Activated T-helper 17 cell treated with anti-CD3 and anti-CD28 coated beads, Interleukin-2, amount 50 U/mL, for 72 hours (primary cell): Measurements from ENCODE around the gene MIX23. TPM values are rescaled to one million over a fixed set of nuclear protein-coding genes. Genes with fewer than 3 reads are reported as not detected.

Source experiments
- ATAC-seq: fragments of 150-1000 bp; cut with Tn5 transposase; replicated peaks from 2 replicates; pipeline ENCODE4 v1.10.0; 2021; ENCODE audit warnings: mild to moderate bottlenecking, moderate library complexity
- H3K27ac Mint-ChIP-seq: one replicate; pipeline ENCODE4 v1.8.0; 2022; ENCODE audit warnings: mixed read lengths
- H3K27me3 Mint-ChIP-seq: one replicate; pipeline ENCODE4 v1.8.0; 2022; ENCODE audit warnings: mixed read lengths
- H3K36me3 Mint-ChIP-seq: one replicate; pipeline ENCODE4 v1.8.0; 2022; ENCODE audit warnings: low read depth, mild to moderate bottlenecking, mixed read lengths
- H3K4me1 Mint-ChIP-seq: one replicate; pipeline ENCODE4 v1.8.0; 2022; ENCODE audit warnings: mixed read lengths
- H3K4me3 Mint-ChIP-seq: one replicate; pipeline ENCODE4 v1.8.0; 2022; ENCODE audit warnings: mild to moderate bottlenecking, mixed read lengths
- H3K9me3 Mint-ChIP-seq: one replicate; pipeline ENCODE4 v1.8.0; 2022; ENCODE audit warnings: mixed read lengths
- total RNA-seq, 2 donors: library from RNA; stranded (reverse); gene quantifications; one replicate each; pipeline ENCODE4 v1.2.3, GENCODE V29; 2022

The MIX23 gene
- total RNA-seq, 2 donors from 2014 or later: 59.7 to 97.8 TPM

DNA sequence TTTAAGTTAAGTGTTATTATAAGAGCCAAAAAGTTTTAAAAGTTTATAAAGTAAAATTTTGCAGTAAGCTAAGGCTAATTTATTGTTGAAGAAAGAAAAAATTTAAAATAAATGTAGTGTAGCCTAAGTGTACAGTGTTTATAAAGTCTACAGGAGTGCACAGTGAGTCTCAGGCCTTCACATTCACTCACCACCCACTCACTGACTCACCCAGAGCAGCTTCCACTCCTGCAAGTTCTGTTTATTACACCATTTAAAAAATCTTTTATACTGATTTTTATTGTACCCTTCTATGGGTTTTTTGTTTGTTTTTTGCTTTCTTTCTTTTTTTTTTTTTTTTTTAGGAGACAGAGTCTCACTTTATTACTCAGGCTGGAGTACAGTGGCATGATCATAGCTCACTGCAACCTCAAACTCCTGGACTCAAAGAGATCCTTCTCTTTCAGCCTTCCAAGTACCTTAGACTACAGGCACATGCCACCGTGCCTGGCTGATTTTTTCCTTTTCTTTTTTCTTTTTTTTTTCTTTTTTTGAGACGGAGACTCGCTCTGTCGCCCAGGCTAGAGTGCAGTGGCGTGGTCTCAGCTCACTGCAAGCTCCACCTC is 32.1 kb downstream of the MIX23 start:
- no peak overlapping the region for H3K27ac Mint-ChIP-seq
- H3K4me1 Mint-ChIP-seq: no peaks in the 10 kb centered on the region
- no peaks in the 10 kb centered on the region for H3K9me3 Mint-ChIP-seq
- no peaks in the 10 kb centered on the region for H3K36me3 Mint-ChIP-seq
- peak; percentile 55 for ATAC-seq
- no peaks in the 10 kb centered on the region for H3K27me3 Mint-ChIP-seq
- no peak overlapping the region for H3K4me3 Mint-ChIP-seq

DNA sequence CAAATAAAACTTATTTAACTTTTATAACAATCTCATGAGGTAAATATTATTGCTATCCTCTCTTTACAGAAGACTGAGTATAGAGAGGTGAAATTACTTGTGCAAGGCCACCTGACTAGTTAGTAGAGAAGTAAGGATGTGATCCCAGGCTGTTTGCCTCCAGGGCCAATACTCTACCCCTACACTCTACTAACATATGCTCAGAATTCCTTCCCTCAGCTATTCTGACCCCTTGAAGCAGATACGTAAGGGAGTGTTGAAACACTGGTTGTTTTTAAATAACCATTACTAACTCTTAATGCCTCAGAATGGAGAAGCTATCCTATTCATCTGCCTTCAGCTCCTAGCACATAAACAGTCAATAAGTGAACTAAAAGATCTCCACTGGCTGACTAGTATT is 33.9 kb downstream of the MIX23 start:
- H3K4me1 Mint-ChIP-seq: no peaks in the 10 kb centered on the region
- no peak for ATAC-seq
- H3K27ac Mint-ChIP-seq: no peak overlapping the region
- H3K4me3 Mint-ChIP-seq: no peak overlapping the region
- H3K9me3 Mint-ChIP-seq: no peaks in the 10 kb centered on the region
- H3K36me3 Mint-ChIP-seq: no peaks in the 10 kb centered on the region
- H3K27me3 Mint-ChIP-seq: no peaks in the 10 kb centered on the region

DNA sequence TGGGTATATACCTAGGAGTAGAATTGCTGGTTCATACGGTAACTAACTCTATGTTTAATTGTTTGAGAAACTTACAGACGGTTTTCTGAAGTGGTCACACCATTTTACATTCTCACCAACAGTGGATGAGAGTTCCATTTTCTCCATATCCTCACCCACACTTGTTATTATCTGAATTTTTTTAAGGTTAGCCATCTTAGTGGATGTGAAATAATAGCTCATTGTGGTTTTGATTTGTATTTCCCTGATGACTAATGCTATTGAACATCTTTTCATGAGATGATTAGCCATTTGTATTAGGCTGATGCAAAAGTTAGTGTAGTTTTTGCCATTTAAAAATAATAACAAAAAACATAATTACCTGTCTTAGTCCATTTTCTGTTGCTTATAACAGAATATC is 39.4 kb downstream of the MIX23 start:
- Mint-ChIP-seq H3K4me1 (no peaks in the 10 kb centered on the region), H3K27me3 (no peaks in the 10 kb centered on the region), H3K36me3 (no peaks in the 10 kb centered on the region), H3K4me3 (no peak overlapping the region), H3K27ac (no peak overlapping the region), H3K9me3 (no peaks in the 10 kb centered on the region)
- no peak for ATAC-seq

DNA sequence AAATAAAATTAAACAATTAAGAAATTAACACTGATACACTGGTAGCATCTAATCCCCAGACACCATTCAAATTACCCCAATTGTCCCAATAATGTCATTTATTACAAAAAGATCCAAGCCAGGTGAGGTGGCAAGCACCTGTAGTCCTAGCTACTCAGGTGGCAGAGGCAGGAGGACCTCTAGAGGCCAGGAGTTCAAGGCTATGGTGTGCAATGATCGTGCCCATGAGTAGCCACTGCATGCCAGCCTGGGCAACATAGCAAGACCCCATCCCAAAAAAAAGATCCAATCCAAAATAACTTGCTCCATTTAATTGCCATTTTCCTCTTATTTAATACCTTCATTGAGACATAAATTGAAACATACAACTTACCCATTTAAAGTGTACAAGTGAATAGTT is 40.2 kb downstream of the MIX23 start:
- H3K27me3 Mint-ChIP-seq: no peaks in the 10 kb centered on the region
- no peaks in the 10 kb centered on the region for H3K9me3 Mint-ChIP-seq
- H3K4me1 Mint-ChIP-seq: no peaks in the 10 kb centered on the region
- H3K4me3 Mint-ChIP-seq: no peak overlapping the region
- H3K27ac Mint-ChIP-seq: no peak overlapping the region
- H3K36me3 Mint-ChIP-seq: no peaks in the 10 kb centered on the region
- no peak for ATAC-seq

DNA sequence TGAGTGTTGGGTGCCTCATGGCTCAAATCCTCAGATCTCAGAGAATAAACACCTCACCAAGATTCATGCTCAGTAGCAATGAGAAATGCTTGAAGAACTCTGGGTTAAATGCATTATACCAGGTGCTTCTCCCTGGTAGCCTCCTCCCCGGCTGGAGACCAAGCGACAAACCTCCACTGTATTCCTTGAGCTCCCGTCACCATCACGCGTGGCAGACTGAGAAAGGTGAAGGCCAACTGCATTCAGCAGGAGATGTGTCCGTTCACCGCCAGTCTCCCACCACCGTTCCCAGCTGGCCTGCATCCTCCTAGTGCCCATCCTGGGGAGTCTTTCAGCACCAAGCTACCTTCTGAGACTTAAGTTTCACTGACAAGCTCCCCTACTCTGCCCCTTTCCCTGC is 50.5 kb downstream of the MIX23 start:
- no peaks in the 10 kb centered on the region for H3K4me1 Mint-ChIP-seq
- H3K27me3 Mint-ChIP-seq: peaks cover 11% of the 10 kb centered on the region
- no peaks in the 10 kb centered on the region for H3K36me3 Mint-ChIP-seq
- no peak overlapping the region for H3K4me3 Mint-ChIP-seq
- no peak for ATAC-seq
- no peaks in the 10 kb centered on the region for H3K9me3 Mint-ChIP-seq
- H3K27ac Mint-ChIP-seq: no peak overlapping the region

DNA sequence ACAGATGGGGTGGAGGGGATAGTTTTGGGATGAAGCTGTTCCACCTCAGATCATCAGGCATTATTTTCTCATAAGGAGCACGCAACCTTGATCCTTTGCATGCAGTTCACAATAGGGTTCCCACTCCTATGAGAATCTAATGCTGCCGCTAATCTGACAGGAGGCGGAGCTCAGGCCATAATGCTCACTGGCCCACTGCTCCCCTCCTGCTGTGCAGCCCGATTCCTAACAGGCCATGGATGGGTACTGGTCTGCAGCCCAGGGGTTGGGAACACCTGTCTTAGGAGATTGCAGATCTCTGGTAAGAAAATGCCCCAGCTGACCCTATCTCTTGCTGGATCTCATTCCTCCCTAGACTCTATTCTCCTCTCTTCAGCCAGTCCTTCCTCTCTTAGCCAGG is 51.1 kb downstream of the MIX23 start:
- peaks cover 11% of the 10 kb centered on the region for H3K27me3 Mint-ChIP-seq
- H3K4me3 Mint-ChIP-seq: no peak overlapping the region
- ATAC-seq: no peak
- H3K27ac Mint-ChIP-seq: no peak overlapping the region
- no peaks in the 10 kb centered on the region for H3K36me3 Mint-ChIP-seq
- H3K9me3 Mint-ChIP-seq: no peaks in the 10 kb centered on the region
- H3K4me1 Mint-ChIP-seq: no peaks in the 10 kb centered on the region

DNA sequence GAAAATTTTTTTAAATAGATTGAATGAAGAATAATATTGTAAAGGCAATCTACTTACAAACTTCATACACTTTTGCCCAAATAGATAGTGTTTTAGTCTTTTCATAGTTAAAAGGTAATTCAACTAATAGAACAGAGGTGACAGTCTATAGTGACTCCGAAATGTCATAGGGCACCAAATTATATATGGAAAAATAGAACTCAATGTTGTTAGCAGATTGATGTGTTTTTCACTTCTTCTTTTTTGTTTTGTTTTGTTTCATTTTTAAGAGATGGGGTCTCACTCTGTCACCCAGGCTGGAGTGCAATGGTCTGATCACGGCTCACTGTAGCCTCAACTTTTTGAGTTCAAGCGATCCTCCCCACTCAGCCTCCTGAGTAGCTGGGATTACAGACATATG is 57.3 kb downstream of the MIX23 start:
- no peak overlapping the region for H3K4me3 Mint-ChIP-seq
- no peak for ATAC-seq
- H3K4me1 Mint-ChIP-seq: peaks cover 15% of the 10 kb centered on the region
- H3K36me3 Mint-ChIP-seq: no peaks in the 10 kb centered on the region
- H3K27ac Mint-ChIP-seq: no peak overlapping the region
- H3K27me3 Mint-ChIP-seq: peaks cover 4% of the 10 kb centered on the region
- H3K9me3 Mint-ChIP-seq: no peaks in the 10 kb centered on the region

DNA sequence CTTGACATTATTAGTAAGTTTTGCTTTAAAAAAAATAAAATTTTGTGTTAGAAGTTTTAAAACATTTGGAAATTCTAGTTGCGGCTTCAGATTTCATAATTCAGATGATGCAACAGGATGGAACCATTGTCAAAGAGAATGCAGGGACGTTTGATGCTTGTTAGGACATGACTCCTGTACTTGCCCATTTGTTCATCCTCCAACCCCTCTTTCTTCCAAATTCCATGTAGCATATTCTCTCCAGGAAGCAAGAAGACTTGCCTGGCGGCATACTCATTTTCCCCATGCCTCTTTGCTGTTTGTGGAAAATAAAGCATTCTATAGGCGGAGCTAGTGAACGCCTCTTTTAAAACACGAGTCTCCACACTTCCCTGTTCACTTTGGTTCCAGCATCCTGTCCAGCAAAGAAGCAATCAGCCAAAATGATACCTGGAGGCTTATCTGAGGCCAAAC is 58.1 kb downstream of the MIX23 start, which contains the start of gene CSTA:
Gene CSTA, plus strand, starts transcription at position 378 of the 453 bp plus-strand sequence. Its CDS starts 45 bp downstream, at position 423.
- no peaks in the 10 kb centered on the region for H3K9me3 Mint-ChIP-seq
- ATAC-seq: no peak
- no peak within 1 kb of the TSS for H3K27ac Mint-ChIP-seq
- H3K4me1 Mint-ChIP-seq: peaks cover 15% of the 10 kb centered on the region
- no peak within 1 kb of the TSS for H3K4me3 Mint-ChIP-seq
- no peaks in the 10 kb centered on the region for H3K36me3 Mint-ChIP-seq
- no peaks in the 10 kb centered on the region for H3K27me3 Mint-ChIP-seq

DNA sequence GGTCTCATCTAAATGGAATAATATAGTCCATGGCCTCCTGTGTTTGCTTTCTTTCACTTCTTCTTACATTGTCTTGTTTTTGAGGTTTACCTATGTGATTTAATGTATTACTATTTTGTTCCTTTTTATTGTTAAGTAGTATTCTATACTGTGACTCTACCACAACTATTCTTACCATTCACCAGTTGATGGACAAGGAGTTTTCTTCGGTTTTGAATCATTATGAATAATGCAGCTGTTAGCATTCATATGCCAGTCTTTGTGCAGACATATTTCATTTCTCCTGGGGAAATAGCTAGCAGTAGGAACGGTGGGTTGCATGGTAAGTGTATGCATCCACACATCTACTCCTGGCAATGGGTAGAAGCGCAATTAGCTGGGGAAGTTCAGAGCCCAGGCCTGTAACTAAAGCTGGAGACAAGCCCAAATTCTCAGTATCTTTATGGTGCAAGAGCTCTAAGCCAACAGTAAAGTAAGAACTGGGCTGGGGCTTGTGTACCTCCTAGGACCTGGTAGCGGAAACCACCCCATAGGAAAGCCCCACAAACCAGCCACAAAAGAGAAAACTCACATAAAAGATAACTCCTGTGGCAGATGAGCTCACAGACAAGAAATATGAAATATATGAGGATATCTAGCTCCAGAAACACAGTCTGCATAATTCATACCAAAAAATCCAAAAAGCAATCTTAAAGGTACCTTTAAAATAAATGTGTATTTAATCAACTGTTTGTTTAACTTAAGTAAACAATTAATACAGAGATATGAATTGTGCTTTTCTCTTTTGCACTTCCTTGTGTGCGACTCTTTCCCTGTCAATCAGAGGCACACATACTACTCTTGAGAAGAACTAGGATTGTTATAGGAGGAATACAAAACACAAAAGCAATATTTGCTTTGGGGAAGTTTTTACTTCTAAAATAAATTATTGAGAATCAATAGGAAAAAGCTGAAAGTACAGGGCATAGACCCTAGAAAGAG is 60.6 kb downstream of the MIX23 start:
- Mint-ChIP-seq H3K4me3 (peak overlapping the region; percentile 12), H3K27ac (peak overlapping the region; percentile 21), H3K9me3 (peaks cover 4% of the 10 kb centered on the region), H3K27me3 (no peaks in the 10 kb centered on the region), H3K4me1 (peaks cover 19% of the 10 kb centered on the region), H3K36me3 (no peaks in the 10 kb centered on the region)
- ATAC-seq: peak; percentile 94

DNA sequence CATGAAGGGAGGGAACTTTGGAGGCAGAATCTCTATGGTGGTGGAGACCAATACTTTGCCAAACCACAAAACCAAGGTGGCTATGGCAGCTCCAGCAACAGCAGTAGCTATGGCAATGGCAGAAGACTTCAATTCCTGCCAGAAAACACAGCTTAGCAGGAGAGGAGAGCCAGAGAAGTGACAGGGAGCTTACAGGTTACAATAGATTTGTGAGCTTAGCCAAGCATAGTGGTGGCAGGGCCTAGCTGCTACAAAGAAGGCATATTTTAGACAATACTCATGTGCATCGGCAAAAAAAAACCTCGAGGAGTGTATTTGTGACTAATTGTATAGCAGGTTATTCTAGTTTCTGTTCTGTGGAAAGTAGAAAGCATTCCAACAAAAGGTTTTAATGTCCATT is 64.4 kb downstream of the MIX23 start:
- Mint-ChIP-seq H3K27ac (no peak overlapping the region), H3K4me3 (no peak overlapping the region), H3K4me1 (peaks cover 19% of the 10 kb centered on the region), H3K9me3 (peaks cover 4% of the 10 kb centered on the region), H3K36me3 (no peaks in the 10 kb centered on the region), H3K27me3 (no peaks in the 10 kb centered on the region)
- ATAC-seq: no peak

DNA sequence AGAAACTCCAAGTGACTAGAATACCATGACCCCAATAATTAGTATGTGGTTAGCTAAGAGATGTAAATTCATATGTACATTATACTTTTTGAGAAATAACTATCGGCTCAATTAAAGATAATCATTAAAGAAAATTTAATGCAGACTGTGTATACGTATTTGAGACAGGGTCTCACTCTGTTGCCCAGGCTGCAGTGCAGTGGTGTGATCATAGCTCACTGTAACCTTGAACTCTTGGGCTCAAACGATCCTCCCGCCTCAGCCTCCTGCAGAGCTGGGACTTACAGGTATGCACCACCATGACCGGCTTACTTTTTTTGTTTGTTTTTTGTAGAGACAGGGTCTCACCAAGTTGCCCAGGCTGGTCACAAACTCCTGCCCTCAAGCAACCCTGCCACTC is 66.7 kb downstream of the MIX23 start:
- Mint-ChIP-seq H3K4me1 (peaks cover 15% of the 10 kb centered on the region), H3K9me3 (peaks cover 4% of the 10 kb centered on the region)

DNA sequence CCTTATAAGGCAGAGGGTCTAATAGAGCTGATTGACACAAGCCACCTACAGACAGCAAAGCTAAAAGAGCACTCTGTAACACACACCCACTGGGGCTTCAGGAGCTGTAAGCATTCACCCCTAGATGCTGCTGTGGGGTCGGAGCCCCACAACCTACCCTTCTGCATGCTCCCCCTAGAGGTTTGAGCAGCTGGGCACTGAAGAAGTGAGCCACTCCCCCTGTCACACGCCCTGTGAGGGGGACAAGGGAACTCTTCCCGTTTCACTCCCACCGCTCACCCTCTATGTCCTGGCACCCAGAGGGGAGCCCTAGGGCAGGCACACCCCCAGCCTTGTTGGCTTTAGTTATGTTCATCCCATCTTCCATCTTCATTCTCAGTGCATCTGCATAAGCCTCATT is 67.4 kb downstream of the MIX23 start:
- Mint-ChIP-seq H3K4me1 (peaks cover 11% of the 10 kb centered on the region), H3K36me3 (no peaks in the 10 kb centered on the region), H3K4me3 (no peak overlapping the region), H3K27ac (no peak overlapping the region), H3K27me3 (no peaks in the 10 kb centered on the region), H3K9me3 (peaks cover 4% of the 10 kb centered on the region)
- ATAC-seq: no peak

More for the DNA sequence above, 66.7 kb downstream of the MIX23 start:
- H3K27me3 Mint-ChIP-seq: no peaks in the 10 kb centered on the region
- H3K36me3 Mint-ChIP-seq: no peaks in the 10 kb centered on the region
- ATAC-seq: no peak
- H3K27ac Mint-ChIP-seq: no peak overlapping the region
- H3K4me3 Mint-ChIP-seq: no peak overlapping the region

DNA sequence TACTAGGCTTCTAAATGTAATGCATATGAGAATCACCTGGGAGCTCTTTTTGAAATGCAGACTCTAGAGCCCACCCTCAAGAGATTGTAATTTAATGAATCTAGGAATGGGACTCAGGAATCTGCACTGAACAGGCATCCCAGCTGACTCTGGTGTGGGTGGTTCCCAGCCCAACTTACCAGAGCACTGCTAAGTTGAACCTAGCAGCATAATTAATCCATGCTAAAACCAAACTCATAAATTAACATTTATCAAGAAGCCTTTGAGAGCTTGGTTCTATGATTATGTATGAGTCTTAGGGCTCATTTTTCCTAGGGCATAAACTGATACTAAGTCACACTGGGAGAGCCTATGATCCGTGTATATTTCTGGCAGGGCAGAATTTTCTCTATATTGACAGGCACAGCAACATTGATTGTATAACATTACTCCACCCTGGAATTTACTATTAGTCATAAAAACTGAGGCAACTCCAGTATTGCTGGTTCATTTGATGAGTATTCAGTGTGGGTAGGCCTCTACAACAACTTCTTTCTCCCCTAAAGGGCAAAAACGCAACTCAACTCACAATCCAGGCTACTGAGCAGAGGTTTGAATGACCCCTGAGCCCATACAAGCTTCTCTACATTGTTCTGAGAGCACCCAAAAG is 68.7 kb downstream of the MIX23 start:
- Mint-ChIP-seq H3K4me1 (peaks cover 11% of the 10 kb centered on the region), H3K4me3 (no peak overlapping the region), H3K27ac (no peak overlapping the region), H3K27me3 (no peaks in the 10 kb centered on the region), H3K36me3 (no peaks in the 10 kb centered on the region), H3K9me3 (peaks cover 4% of the 10 kb centered on the region)
- no peak for ATAC-seq

DNA sequence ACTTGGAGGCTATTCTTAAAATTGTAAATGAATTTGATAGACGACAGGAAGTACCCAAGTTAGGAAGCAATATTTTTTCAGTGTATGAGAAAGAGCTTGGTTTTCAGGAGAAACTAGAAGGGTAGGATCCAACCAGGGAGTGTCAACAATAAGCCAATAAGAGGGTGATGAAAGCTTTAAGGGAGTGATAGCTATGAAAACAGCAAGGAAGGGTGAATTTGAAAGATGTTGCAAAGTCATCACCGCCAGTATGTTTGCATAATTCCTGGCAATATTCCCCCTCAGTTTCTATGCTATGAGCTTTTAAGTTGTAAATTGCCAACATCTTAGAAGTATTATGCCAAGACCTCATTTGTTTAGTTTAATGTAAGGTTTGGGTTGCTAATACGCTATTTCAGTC is 69.8 kb downstream of the MIX23 start:
- Mint-ChIP-seq H3K4me1 (peaks cover 9% of the 10 kb centered on the region), H3K4me3 (no peak overlapping the region), H3K27me3 (no peaks in the 10 kb centered on the region), H3K27ac (no peak overlapping the region), H3K9me3 (peaks cover 2% of the 10 kb centered on the region), H3K36me3 (no peaks in the 10 kb centered on the region)
- no peak for ATAC-seq
